K562 (cell line): Measurements from ENCODE around the gene MS4A6E. TPM values are rescaled to one million over a fixed set of nuclear protein-coding genes. Genes with fewer than 3 reads are reported as not detected.

Experiments
- polyA plus RNA-seq, 8 experiments: library from polyadenylated mRNA; depleted of rRNA in 4 of 8; stranded (reverse) in 5 of 8; unstranded in 3 of 8; fragments of >200 nt; fragmentation: Nextera tagmentation in 2 of 8; fragmentation: Illumina TruSeq in 1 of 8; extraction: Ambion mirVana in 2 of 8; extraction: Trizol in 1 of 8; gene quantifications; 2 replicates each; pipeline versions ENCODE4 v1.2.1 to v1.2.3, GENCODE V29; 2011 to 2014; ENCODE audit warnings: inconsistent platforms in 1 of 8, missing spikeins in 1 of 8
- total RNA-seq, 7 experiments: library from RNA; depleted of rRNA in 6 of 7; stranded (reverse); fragments of >200 nt in 6 of 7; fragmentation: Illumina TruSeq in 2 of 7; extraction: Trizol in 2 of 7; gene quantifications; 2 replicates each; pipeline versions ENCODE4 v1.2.1 to v1.2.3, GENCODE V29; 2011 to 2021; ENCODE audit warnings: low replicate concordance in 1 of 7
- TF ChIP-seq, protein P1 (sequence below), 2 experiments: fragments of 450-650 bp; formaldehyde crosslinking in 1 of 2; IDR thresholded peaks; 2 replicates each; pipeline versions ENCODE4 v1.4.0 to v1.6.1; 2014 to 2020; ENCODE audit warnings: mild to moderate bottlenecking in 2 of 2, borderline replicate concordance in 1 of 2, low read depth in 1 of 2

The MS4A6E gene
- total and polyA plus RNA-seq, 9 of the 15 experiments (the other 6 are each of a cell fraction or from before 2014, with no cell fraction given), result 0.13 to 0.15 TPM; not detected in 7

DNA sequence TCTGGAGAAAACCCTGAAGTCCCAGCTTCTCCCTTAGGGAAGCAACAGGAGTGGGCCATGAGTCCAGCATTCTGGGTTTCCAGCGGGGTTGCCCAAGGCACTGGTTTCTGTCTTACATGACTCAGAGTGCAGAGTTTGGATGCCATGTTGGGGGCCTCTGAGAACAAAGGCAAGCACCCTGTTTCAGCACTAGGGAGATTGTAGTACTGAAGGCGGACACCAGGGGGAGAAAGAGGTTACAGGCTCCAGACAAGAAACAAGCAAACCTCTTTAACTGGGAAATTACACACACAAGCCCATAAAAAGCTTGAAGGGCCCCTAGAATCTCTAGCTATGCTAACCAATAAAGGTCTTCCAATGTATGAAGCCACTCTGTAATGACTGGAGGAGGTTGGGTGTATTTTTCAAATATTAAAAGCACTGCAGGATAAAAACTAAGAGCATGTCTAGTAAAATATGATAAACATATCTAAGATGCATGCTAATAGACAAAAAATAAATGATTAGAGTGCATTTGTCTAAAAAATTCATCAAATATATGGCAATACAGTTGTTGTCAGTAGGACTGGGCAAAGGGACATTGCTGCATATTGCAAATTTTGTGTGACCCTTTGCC, 7.1 kb downstream of the MS4A6E start (continued):
- TF ChIP-seq, protein P1, sequence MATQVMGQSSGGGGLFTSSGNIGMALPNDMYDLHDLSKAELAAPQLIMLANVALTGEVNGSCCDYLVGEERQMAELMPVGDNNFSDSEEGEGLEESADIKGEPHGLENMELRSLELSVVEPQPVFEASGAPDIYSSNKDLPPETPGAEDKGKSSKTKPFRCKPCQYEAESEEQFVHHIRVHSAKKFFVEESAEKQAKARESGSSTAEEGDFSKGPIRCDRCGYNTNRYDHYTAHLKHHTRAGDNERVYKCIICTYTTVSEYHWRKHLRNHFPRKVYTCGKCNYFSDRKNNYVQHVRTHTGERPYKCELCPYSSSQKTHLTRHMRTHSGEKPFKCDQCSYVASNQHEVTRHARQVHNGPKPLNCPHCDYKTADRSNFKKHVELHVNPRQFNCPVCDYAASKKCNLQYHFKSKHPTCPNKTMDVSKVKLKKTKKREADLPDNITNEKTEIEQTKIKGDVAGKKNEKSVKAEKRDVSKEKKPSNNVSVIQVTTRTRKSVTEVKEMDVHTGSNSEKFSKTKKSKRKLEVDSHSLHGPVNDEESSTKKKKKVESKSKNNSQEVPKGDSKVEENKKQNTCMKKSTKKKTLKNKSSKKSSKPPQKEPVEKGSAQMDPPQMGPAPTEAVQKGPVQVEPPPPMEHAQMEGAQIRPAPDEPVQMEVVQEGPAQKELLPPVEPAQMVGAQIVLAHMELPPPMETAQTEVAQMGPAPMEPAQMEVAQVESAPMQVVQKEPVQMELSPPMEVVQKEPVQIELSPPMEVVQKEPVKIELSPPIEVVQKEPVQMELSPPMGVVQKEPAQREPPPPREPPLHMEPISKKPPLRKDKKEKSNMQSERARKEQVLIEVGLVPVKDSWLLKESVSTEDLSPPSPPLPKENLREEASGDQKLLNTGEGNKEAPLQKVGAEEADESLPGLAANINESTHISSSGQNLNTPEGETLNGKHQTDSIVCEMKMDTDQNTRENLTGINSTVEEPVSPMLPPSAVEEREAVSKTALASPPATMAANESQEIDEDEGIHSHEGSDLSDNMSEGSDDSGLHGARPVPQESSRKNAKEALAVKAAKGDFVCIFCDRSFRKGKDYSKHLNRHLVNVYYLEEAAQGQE (IDR thresholded peaks at IDR 0.05; ENCODE audit: borderline replicate concordance), result peak; percentile 14; the same call in 1 of the 2 replicates
- TF ChIP-seq, protein P1 (CRISPR knock-in tag; IDR thresholded peaks at IDR 0.05; ENCODE audit: low read depth), result no peak
- TF ChIP-seq, all 486 proteins: peak for 3
